Measurements from ENCODE around the gene PAFAH1B2.

The PAFAH1B2 gene

DNA sequence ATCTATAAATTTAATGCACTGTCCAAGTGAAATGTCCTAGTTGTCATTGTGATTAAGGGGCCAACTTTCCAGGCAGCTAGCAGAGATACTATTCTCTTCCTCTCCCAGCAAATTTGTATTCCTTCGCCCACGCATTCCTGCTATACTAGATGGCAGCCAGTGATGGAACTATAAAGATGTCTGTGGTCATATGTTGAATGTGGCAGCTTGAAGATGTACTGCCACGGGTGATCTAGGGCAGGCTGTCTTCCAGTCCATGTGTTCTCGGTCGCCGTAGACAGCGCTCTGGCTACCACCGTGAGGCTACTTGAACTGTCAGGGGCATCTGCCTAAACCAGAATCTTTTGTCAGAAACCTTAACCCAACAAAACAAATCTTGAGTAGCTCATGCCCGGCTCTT is 26.1 kb downstream of the PAFAH1B2 start:
- Histone ChIP-seq H3K4me3 (ENCODE audit: low read depth, low read length) (no peak overlapping the region), H3K9me3 (ENCODE audit: severe bottlenecking) (no peaks in the 10 kb centered on the region), H3K27me3 (ENCODE audit: insufficient read depth, low read depth, severe bottlenecking) (no peaks in the 10 kb centered on the region), H3K27ac (no peak overlapping the region), H3K36me3 (peaks cover 45% of the 10 kb centered on the region)
- no peak for DNase-seq
- TF ChIP-seq, protein P1, sequence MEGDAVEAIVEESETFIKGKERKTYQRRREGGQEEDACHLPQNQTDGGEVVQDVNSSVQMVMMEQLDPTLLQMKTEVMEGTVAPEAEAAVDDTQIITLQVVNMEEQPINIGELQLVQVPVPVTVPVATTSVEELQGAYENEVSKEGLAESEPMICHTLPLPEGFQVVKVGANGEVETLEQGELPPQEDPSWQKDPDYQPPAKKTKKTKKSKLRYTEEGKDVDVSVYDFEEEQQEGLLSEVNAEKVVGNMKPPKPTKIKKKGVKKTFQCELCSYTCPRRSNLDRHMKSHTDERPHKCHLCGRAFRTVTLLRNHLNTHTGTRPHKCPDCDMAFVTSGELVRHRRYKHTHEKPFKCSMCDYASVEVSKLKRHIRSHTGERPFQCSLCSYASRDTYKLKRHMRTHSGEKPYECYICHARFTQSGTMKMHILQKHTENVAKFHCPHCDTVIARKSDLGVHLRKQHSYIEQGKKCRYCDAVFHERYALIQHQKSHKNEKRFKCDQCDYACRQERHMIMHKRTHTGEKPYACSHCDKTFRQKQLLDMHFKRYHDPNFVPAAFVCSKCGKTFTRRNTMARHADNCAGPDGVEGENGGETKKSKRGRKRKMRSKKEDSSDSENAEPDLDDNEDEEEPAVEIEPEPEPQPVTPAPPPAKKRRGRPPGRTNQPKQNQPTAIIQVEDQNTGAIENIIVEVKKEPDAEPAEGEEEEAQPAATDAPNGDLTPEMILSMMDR (IDR thresholded peaks at IDR 0.05; ENCODE audit: low read depth, low read length) = no peak

DNA sequence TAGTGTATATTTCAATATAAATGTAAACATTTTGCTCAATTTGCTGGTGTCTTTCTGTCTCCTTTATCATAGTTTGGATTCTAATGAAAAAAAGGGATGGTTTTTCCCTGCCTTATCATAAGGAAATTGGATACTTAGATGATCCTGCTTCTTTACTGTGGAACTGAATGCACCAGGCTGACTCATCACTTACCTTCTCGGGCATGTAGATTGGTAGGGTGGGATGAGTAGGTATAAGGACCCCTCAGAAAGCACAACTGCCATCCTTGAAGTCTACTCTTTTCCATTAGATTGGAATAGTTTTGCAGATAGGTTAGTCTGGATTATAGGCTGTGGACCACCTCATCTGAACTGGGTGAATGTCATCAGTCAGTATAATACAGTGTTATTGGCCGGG is 26.9 kb downstream of the PAFAH1B2 start:
- Histone ChIP-seq H3K4me3 (ENCODE audit: low read depth, low read length) (no peak overlapping the region), H3K36me3 (peaks cover 40% of the 10 kb centered on the region), H3K9me3 (ENCODE audit: severe bottlenecking) (no peaks in the 10 kb centered on the region), H3K27ac (no peak overlapping the region), H3K27me3 (ENCODE audit: insufficient read depth, low read depth, severe bottlenecking) (no peaks in the 10 kb centered on the region)
- TF ChIP-seq, protein P1 (IDR thresholded peaks at IDR 0.05; ENCODE audit: low read depth, low read length) = no peak
- no peak for DNase-seq

DNA sequence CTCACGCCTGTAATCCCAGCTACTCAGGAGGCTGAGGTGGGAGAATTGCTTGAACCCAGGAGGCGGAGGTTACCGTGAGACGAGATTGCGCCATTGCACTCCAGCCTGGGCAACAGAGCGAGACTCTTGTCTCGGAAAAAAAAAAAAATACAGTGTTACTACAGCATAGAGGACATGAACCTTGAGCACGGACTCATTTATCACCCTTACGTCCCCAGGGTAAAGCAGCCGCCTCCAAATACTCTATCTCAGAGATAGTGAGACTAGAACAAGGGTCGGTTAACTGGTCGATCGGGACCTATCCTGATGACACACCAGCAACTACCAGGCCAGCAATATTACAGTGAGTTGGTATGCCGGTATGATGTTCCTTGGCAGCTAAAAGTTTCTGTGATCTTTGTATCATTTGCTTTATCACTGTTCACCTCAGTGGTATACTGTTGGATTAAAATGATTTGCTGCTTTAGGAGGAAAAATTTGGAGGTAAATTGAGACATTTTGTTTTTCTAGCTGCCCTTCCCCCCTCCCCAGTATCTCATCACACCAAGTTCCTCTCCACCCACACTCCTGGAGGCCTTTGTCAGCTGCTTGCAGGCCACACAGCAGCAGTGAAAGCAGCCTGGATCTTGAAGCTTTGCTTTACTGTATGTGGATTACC is 27.4 kb downstream of the PAFAH1B2 start:
- Histone ChIP-seq H3K36me3 (peaks cover 40% of the 10 kb centered on the region), H3K4me3 (ENCODE audit: low read depth, low read length) (no peak overlapping the region), H3K27ac (no peak overlapping the region), H3K9me3 (ENCODE audit: severe bottlenecking) (no peaks in the 10 kb centered on the region), H3K27me3 (ENCODE audit: insufficient read depth, low read depth, severe bottlenecking) (no peaks in the 10 kb centered on the region)
- DNase-seq = no peak
- TF ChIP-seq, protein P1 (IDR thresholded peaks at IDR 0.05; ENCODE audit: low read depth, low read length) = no peak

DNA sequence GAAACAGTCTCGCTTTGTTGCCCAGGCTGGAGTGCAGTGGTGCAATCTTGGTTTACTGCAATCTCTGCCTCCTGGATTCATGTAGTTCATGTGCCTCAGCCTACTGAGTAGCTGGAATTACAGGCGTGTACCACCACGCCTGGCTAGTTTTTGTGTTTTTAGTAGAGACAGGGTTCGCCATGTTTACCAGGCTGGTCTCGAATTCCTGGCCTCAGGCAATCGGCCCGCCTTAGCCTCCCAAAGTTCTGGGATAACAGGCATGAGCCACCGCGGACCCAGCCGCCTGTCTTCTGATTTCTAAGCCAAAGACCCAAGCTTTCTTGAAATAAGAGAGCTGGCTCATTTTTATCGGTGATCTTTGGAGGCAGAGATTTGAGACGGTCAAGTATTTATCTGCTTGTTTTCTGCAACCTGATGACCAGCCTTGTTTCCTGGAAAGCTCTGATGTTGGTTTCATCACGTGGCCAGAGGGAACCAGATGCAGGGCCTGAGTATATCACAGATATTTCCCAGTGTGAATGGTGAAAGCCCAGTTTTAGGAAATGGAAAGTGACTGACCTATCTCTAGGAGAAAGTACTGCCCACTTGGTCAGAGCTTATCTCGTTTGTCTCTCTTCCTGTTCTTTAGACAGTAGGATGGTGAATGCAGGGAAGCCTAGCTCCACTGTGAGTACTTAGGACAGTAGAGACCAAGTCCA is 28.8 kb downstream of the PAFAH1B2 start:
- no peak for DNase-seq
- no peak overlapping the region for H3K27ac ChIP-seq
- H3K9me3 ChIP-seq (ENCODE audit: severe bottlenecking) = no peaks in the 10 kb centered on the region
- TF ChIP-seq, protein P1 (IDR thresholded peaks at IDR 0.05; ENCODE audit: low read depth, low read length) = no peak
- H3K27me3 ChIP-seq (ENCODE audit: insufficient read depth, low read depth, severe bottlenecking) = no peaks in the 10 kb centered on the region
- peaks cover 28% of the 10 kb centered on the region for H3K36me3 ChIP-seq
- H3K4me3 ChIP-seq (ENCODE audit: low read depth, low read length) = no peak overlapping the region

DNA sequence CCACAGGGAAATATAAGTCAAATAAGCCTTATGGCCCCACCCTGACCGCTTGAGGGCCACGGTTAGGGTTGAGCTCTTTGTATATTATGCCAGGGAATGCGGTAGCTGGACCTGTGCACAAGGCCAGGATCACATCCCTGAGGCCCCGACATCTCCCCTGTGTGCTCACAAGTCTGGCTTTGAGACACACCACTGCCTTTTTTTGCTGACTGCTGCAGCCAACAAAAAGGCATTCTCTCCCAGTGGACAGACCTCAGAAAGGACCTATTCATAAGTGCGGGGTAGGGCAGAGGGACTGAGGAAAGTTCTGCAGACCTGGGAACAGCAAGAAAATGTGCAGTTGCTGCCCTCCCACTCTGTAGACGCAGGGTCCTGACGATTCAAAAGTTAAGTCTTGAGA is 31.0 kb downstream of the PAFAH1B2 start:
- H3K27ac ChIP-seq = no peak overlapping the region
- no peaks in the 10 kb centered on the region for H3K27me3 ChIP-seq (ENCODE audit: insufficient read depth, low read depth, severe bottlenecking)
- DNase-seq = no peak
- no peak overlapping the region for H3K4me3 ChIP-seq (ENCODE audit: low read depth, low read length)
- TF ChIP-seq, protein P1 (IDR thresholded peaks at IDR 0.05; ENCODE audit: low read depth, low read length) = no peak
- peaks cover 17% of the 10 kb centered on the region for H3K36me3 ChIP-seq
- no peaks in the 10 kb centered on the region for H3K9me3 ChIP-seq (ENCODE audit: severe bottlenecking)
